HT1080 (cell line): ENCODE data around the gene NPAS2. TPM values are rescaled to one million over a fixed set of nuclear protein-coding genes. Genes with fewer than 3 reads are reported as not detected.

ENCODE experiments used
- DNase-seq: peaks from one replicate; pipeline ENCODE4 v3.0.0-alpha.2; 2015; ENCODE audit warnings: low read depth
- total RNA-seq: library from RNA; depleted of rRNA; stranded (reverse); fragments of >200 nt; shearing (Covaris generic); gene quantifications from 2 replicates; pipeline ENCODE4 v1.2.3, GENCODE V29; 2014

Gene NPAS2
- total RNA-seq, 1 experiment from 2014 or later, result 63.1 TPM

GRCh38 chr2:101007415-101008345 is 187.7 kb downstream of the NPAS2 start:
- DNase-seq, result no peak

DNA sequence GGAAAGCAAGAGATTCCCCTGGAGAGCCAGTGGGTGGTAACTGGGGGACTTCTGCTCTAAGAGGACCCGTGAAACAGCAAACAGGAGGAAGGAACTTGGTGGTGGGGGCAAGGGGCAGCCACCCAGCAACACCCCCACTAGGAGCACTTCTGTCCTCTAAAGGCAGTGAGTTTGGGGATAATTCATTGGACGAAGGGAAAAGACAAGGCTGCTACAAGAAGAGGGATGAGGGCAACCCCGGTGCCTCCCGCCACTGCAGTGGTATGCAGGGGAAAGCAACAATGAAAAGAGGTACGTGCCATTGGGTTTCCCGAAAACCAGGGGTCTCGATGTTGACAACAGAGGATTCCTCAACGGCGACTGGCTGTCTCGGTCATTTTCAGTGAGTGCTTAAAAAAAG is 191.2 kb downstream of the NPAS2 start:
- no peak for DNase-seq

GRCh38 chr2:101012054-101012705 is 192.2 kb downstream of the NPAS2 start:
- no peak for DNase-seq

DNA sequence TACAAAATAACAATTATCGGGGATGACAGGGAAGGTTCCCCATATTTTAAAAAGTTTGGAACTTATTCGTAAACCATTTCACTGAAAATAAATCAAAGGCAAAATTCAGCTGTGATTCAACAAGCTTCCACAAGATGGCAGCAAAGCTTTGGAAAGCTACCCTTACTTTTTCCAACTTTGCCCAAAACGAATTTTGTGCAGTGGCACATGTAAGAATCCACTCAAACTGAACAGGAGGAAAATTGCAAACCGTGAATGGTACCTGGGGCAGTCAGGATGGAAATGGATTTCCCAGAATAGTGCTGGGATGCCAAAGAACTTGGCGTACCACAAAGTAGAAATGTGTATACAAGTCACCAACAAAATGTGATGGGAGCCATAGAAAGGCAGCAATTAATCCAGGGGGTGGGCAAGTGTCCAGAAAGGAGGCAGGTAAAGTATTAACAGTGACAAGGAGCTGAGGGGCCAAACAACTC is 192.8 kb downstream of the NPAS2 start:
- no peak for DNase-seq

DNA sequence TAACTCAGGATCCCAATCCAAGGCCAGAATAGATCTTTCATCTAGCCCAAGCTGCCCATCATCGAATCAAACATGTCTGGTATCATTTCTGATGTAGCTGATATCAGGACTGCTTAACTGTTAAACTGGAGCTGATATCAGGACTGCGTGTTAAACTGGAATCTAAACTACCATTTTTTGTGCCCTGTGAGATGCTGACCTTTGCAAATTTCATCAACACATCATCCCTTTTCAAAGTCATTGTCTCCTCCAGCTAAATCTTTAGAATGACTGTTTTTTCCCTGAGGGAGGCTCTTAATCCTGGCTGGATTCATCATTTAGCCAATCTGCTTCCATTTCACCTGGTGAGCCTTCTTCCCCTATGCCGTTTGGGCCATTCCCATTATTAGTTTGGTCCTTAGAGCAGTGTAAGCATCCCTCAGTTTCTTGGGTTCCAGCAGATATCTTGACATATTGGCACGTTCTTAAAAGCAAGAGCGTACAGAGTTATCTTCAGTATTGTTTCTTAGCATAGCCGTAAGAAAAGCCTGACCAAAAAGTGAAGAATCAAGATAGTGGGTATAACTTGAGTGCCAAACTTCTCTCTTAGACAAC is 194.4 kb downstream of the NPAS2 start:
- DNase-seq, result no peak

DNA sequence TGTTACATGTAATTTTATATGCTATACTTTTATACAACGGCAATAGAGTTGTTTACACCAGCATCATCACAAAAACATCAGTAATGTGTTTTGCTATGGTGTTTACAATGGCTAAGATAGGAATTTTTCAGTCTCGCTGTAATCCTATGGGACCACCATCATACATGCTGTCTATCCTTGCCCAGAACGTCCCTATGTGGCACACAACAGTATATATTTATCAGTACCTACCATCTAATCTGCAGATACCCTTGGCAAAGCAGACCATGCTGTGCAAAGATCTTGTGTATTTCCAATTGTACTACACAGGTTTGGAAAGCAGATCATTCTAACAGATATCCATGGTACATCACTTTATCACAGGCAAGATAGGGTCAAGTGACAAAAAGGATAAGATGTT is 197.4 kb downstream of the NPAS2 start:
- no peak for DNase-seq

DNA sequence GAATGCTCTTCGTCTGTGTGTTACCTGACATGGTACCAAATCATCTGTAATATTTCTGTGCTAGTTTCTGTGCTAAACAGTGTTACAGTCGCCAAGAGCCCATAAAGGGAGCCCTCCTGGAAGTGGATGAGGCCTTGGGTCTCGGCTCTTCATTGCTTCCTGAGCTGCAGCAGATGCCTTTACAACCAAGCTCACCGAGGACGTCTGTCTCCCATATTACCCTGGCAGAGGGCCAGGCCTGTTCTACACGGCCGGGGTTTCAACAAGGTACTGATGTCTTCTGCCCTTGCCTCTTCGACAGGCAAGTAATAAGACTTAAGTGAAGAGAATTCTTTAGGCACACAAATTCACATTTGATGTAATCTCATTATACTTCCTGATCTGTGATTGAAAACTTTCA is 199.0 kb downstream of the NPAS2 start:
- DNase-seq, result no peak

- no peak for DNase-seq
These were observed 202.3 kb downstream of the NPAS2 start for GRCh38 chr2:101022221-101022620.

DNA sequence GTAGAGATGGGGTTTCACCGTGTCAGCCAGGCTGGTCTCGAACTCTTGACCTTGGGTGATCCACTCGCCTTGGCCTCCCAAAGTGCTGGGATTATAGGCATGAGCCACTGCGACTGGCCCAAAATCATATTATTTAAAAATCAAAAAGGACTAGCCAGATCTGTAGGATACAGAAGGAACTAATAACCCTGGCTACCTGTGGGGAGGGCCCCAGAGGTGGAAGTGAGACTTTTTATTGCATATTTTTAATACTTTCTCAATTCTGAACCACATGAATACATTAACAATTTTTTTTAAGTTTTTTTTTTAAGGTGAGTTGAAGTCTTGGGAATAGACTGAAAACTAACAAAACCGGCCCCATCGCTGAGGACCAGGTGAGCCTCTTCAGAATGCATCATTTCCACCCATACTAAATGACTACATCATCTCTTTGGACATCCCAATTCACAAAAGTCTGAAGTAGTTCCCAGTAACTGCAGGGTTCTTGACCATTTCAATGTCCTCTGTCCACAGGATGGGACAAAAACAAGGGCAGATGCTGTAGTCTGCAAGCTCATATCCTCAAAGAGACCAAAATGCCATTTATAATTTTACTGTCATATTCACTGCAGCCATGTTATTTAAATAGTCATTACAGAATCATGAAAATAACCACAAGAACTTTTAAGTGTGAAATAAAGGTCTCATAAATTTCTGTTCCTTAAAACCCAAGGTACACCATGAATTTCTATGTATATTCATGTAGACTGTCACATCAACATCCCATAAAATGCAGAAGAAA is 203.6 kb downstream of the NPAS2 start:
- DNase-seq, result no peak

DNA sequence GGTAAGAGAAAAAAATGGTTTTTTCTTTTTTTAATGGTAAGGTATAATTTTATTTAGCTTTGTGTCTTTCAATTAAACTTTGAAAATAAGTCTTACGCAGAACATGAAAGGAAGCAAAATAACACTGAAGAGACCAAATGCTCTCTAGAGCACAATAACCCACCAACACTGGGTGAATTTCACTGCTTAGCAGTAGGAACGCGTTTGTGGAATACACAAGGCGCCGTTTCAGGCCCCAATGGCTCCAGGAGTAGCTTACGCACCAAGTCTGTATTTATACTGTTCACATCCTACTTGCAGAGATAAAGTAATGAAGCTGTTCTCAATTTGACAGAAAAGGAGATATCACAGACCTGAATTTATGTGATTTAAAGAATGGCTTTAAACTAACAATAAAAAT is 205.6 kb downstream of the NPAS2 start:
- DNase-seq, result no peak

GRCh38 chr2:101026253-101026701 is 206.3 kb downstream of the NPAS2 start:
- DNase-seq, result no peak

DNA sequence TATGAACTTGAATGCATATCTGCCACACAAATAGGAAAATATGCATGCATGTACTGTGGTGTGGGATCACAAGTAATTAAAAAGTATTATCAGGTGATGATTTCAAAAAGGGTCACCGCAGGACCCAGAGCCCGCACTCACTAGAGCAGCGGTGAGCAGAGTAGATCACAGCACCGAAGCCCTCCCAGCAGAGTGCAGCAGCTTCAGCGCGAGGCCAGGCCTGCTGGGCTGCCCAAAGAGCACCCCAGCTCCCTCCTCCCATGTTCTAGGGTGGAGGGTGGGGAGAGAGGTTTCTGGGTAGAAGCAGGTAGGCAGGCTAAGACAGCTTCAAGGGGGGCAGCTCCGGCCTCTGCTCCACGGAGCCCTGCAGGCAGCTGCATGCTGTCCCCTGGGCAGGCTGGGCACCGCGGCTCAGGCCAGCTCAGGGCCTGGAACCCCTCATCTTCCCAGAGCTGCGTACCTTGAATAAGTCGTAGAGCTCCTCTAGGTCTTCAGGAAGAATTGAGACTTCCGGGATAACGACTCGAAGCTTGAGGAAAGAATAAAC is 207.1 kb downstream of the NPAS2 start:
- DNase-seq, result no peak

- DNase-seq, result no peak
These were observed 207.9 kb downstream of the NPAS2 start for GRCh38 chr2:101027852-101028251.

GRCh38 chr2:101030866-101031554 is 211.1 kb downstream of the NPAS2 start:
- no peak for DNase-seq

- DNase-seq, result no peak
These were observed 212.3 kb downstream of the NPAS2 start for GRCh38 chr2:101032084-101032776.

- DNase-seq, result no peak
These were observed 216.6 kb downstream of the NPAS2 start for GRCh38 chr2:101036562-101036961.

GRCh38 chr2:101037161-101037755 is 217.3 kb downstream of the NPAS2 start:
- no peak for DNase-seq

GRCh38 chr2:101038455-101039255 is 218.7 kb downstream of the NPAS2 start:
- DNase-seq, result no peak
